ENCODE results near the gene PTER. TPM values are rescaled to one million over a fixed set of nuclear protein-coding genes. Genes with fewer than 3 reads are reported as not detected.
A peak's percentile ranks its signal among the peaks of the same experiment; 100 is the strongest.

The PTER gene
- total RNA-seq, 2 donors from 2014 or later: 7.3 to 16.3 TPM

GRCh38 chr10:16521311-16522016, 84.7 kb downstream of the PTER start, which contains the start of gene C1QL3:
Gene C1QL3 (minus strand): TSS chr10:16521879. CDS start chr10:16521065, 814 bp downstream.
- DNase-seq: no peak
- ATAC-seq: peak; percentile 29 to 71
- intact Hi-C loops (cut with DNase I): no loop called here

- ATAC-seq (no peak), DNase-seq (no peak)
- intact Hi-C loops (cut with DNase I): no loop called here
Measured at GRCh38 chr10:16527452-16527851, 90.6 kb downstream of the PTER start.

- intact Hi-C loops (cut with DNase I): no loop called here
Measured at GRCh38 chr10:16529853-16530252, 93.0 kb downstream of the PTER start.

GRCh38 chr10:16536155-16536554, 99.3 kb downstream of the PTER start:
- intact Hi-C loops (cut with DNase I): no loop called here
- ATAC-seq (no peak), DNase-seq (no peak)

More at GRCh38 chr10:16529853-16530252, 93.0 kb downstream of the PTER start:
- ATAC-seq (no peak), DNase-seq (no peak)

- DNase-seq (no peak), ATAC-seq (no peak)
- intact Hi-C loops (cut with DNase I): no loop called here
Measured at GRCh38 chr10:16544099-16544498, 107.3 kb downstream of the PTER start.

- ATAC-seq: no peak
- intact Hi-C loops (cut with DNase I): no loop called here
- DNase-seq: no peak
Measured at GRCh38 chr10:16544591-16544990, 107.8 kb downstream of the PTER start.

GRCh38 chr10:16545116-16545736, 108.4 kb downstream of the PTER start:
- intact Hi-C loops (cut with DNase I): loop anchor here in 1 of 2 donors (5.0 kb wide), 1 partner anchor 643 kb away; no protein-coding TSS in a partner anchor
- ATAC-seq (peak; percentile 41 to 59), DNase-seq (no peak)

GRCh38 chr10:16547973-16548372, 111.2 kb downstream of the PTER start:
- intact Hi-C loops (cut with DNase I): loop anchor here in 1 of 2 donors (5.0 kb wide), 1 partner anchor 646 kb away; no protein-coding TSS in a partner anchor
- ATAC-seq (no peak), DNase-seq (no peak)

- no peak for ATAC-seq
- intact Hi-C loops (cut with DNase I): no loop called here
Measured at GRCh38 chr10:16559236-16559773, 122.5 kb downstream of the PTER start.

GRCh38 chr10:16562891-16563290, 126.1 kb downstream of the PTER start:
- ATAC-seq (no peak), DNase-seq (no peak)
- intact Hi-C loops (cut with DNase I): no loop called here

More at GRCh38 chr10:16559236-16559773, 122.5 kb downstream of the PTER start:
- no peak for DNase-seq

Other genes with a start within 250 kb of the PTER start
- gene C1QL3, start 84.9 kb downstream of the PTER start, total RNA-seq: not detected